ENCODE data around the gene MRS2. TPM values are rescaled to one million over a fixed set of nuclear protein-coding genes. Genes with fewer than 3 reads are reported as not detected.

Gene MRS2
- total RNA-seq, 1 donor from 2014 or later: 49.4 TPM

- Mint-ChIP-seq H3K4me1 (ENCODE audit: low read depth) (peaks cover 4% of the 10 kb centered on the region), H3K36me3 (ENCODE audit: insufficient read depth) (peaks cover 15% of the 10 kb centered on the region), H3K4me3 (ENCODE audit: low read depth) (no peak overlapping the region), H3K27ac (peak overlapping the region; percentile 29), H3K27me3 (no peaks in the 10 kb centered on the region), H3K9me3 (ENCODE audit: low read depth) (no peaks in the 10 kb centered on the region)
- DNase-seq (ENCODE audit: low spot score, unreplicated experiment): no peak
- no peak for TF ChIP-seq CTCF (IDR thresholded peaks at IDR 0.05; ENCODE audit: unreplicated experiment)
These were observed 26.4 kb downstream of the MRS2 start for GRCh38 chr6:24429146-24429545.

- no peak for TF ChIP-seq CTCF (IDR thresholded peaks at IDR 0.05; ENCODE audit: unreplicated experiment)
- no peak for DNase-seq (ENCODE audit: low spot score, unreplicated experiment)
- no peaks in the 10 kb centered on the region for H3K9me3 Mint-ChIP-seq (ENCODE audit: low read depth)
- H3K36me3 Mint-ChIP-seq (ENCODE audit: insufficient read depth): peaks cover 8% of the 10 kb centered on the region
- no peaks in the 10 kb centered on the region for H3K4me1 Mint-ChIP-seq (ENCODE audit: low read depth)
- H3K27me3 Mint-ChIP-seq: no peaks in the 10 kb centered on the region
- H3K27ac Mint-ChIP-seq: no peak overlapping the region
- H3K4me3 Mint-ChIP-seq (ENCODE audit: low read depth): no peak overlapping the region
These were observed 27.4 kb downstream of the MRS2 start for GRCh38 chr6:24430086-24430485.

- no peaks in the 10 kb centered on the region for H3K27me3 Mint-ChIP-seq
- no peak for DNase-seq (ENCODE audit: low spot score, unreplicated experiment)
- no peaks in the 10 kb centered on the region for H3K9me3 Mint-ChIP-seq (ENCODE audit: low read depth)
- H3K27ac Mint-ChIP-seq: no peak overlapping the region
- TF ChIP-seq CTCF (IDR thresholded peaks at IDR 0.05; ENCODE audit: unreplicated experiment): peak; percentile 66
- no peak overlapping the region for H3K4me3 Mint-ChIP-seq (ENCODE audit: low read depth)
- no peaks in the 10 kb centered on the region for H3K4me1 Mint-ChIP-seq (ENCODE audit: low read depth)
- H3K36me3 Mint-ChIP-seq (ENCODE audit: insufficient read depth): peaks cover 8% of the 10 kb centered on the region
These were observed 28.3 kb downstream of the MRS2 start for GRCh38 chr6:24431045-24431451.

- Mint-ChIP-seq H3K4me3 (ENCODE audit: low read depth) (no peak overlapping the region), H3K4me1 (ENCODE audit: low read depth) (no peaks in the 10 kb centered on the region), H3K36me3 (ENCODE audit: insufficient read depth) (peaks cover 11% of the 10 kb centered on the region), H3K27me3 (no peaks in the 10 kb centered on the region), H3K9me3 (ENCODE audit: low read depth) (no peaks in the 10 kb centered on the region), H3K27ac (no peak overlapping the region)
- TF ChIP-seq CTCF (IDR thresholded peaks at IDR 0.05; ENCODE audit: unreplicated experiment): no peak
- no peak for DNase-seq (ENCODE audit: low spot score, unreplicated experiment)
These were observed 29.9 kb downstream of the MRS2 start for GRCh38 chr6:24432611-24433010.

- no peaks in the 10 kb centered on the region for H3K27me3 Mint-ChIP-seq
- no peaks in the 10 kb centered on the region for H3K9me3 Mint-ChIP-seq (ENCODE audit: low read depth)
- TF ChIP-seq CTCF (IDR thresholded peaks at IDR 0.05; ENCODE audit: unreplicated experiment): no peak
- DNase-seq (ENCODE audit: low spot score, unreplicated experiment): no peak
- no peaks in the 10 kb centered on the region for H3K4me1 Mint-ChIP-seq (ENCODE audit: low read depth)
- peaks cover 7% of the 10 kb centered on the region for H3K36me3 Mint-ChIP-seq (ENCODE audit: insufficient read depth)
- no peak overlapping the region for H3K4me3 Mint-ChIP-seq (ENCODE audit: low read depth)
- no peak overlapping the region for H3K27ac Mint-ChIP-seq
These were observed 34.2 kb downstream of the MRS2 start for GRCh38 chr6:24436979-24437378.
